MM.1S (cell line): ENCODE results near the gene JMJD6.

Source experiments
- DNase-seq: peaks from one replicate; pipeline ENCODE4 v3.0.0-alpha.2; 2015
- H2AFZ ChIP-seq: fragments of 300-600 bp; sonication (generic); 2 replicates; pipeline ENCODE4 v1.6.0; 2016; ENCODE audit warnings: antibody characterized with exemption, low read length
- H3F3A ChIP-seq: fragments of 300-600 bp; sonication (generic); 2 replicates; pipeline ENCODE4 v1.6.1; 2016; ENCODE audit warnings: mild to moderate bottlenecking, antibody characterized with exemption, low read length, moderate library complexity, mixed read lengths; ENCODE audit not compliant: insufficient read depth
- H3K27ac ChIP-seq: fragments of 300-600 bp; sonication (generic); 2 replicates; pipeline ENCODE4 v1.5.1; 2016; ENCODE audit warnings: mild to moderate bottlenecking, low read length
- H3K27me3 ChIP-seq: fragments of 300-600 bp; sonication (generic); replicated peaks from 2 replicates; pipeline ENCODE4 v1.6.0; 2016; ENCODE audit warnings: low read length; ENCODE audit not compliant: insufficient read depth
- H3K36me3 ChIP-seq: fragments of 300-600 bp; sonication (generic); replicated peaks from 2 replicates; pipeline ENCODE4 v1.6.1; 2016; ENCODE audit warnings: mild to moderate bottlenecking, low read length, mixed read lengths; ENCODE audit not compliant: insufficient read depth
- H3K4me1 ChIP-seq: fragments of 300-600 bp; sonication (generic); 2 replicates; pipeline ENCODE4 v1.6.1; 2016; ENCODE audit warnings: low read length, mixed read lengths
- H3K4me2 ChIP-seq: fragments of 300-600 bp; sonication (generic); 2 replicates; pipeline ENCODE4 v1.6.0; 2016; ENCODE audit warnings: low read depth, low read length
- H3K4me3 ChIP-seq: fragments of 300-600 bp; sonication (generic); 2 replicates; pipeline ENCODE4 v1.5.1; 2016; ENCODE audit warnings: low read length, mixed read lengths
- H3K79me2 ChIP-seq: fragments of 300-600 bp; sonication (generic); 2 replicates; pipeline ENCODE4 v1.6.1; 2016; ENCODE audit warnings: mixed run types, low read length, mixed read lengths
- H3K9ac ChIP-seq: fragments of 300-600 bp; sonication (generic); 2 replicates; pipeline ENCODE4 v1.6.1; 2016; ENCODE audit warnings: low read length, mixed read lengths
- H3K9me2 ChIP-seq: fragments of 300-600 bp; sonication (generic); replicated peaks from 2 replicates; pipeline ENCODE4 v1.6.1; 2016; ENCODE audit warnings: mild to moderate bottlenecking, low read length, mixed read lengths; ENCODE audit not compliant: insufficient read depth
- H3K9me3 ChIP-seq: fragments of 300-600 bp; sonication (generic); replicated peaks from 2 replicates; pipeline ENCODE4 v1.6.1; 2016; ENCODE audit warnings: mild to moderate bottlenecking, low read length, mixed read lengths; ENCODE audit not compliant: insufficient read depth
- H4K20me1 ChIP-seq: fragments of 300-600 bp; sonication (generic); 2 replicates; pipeline ENCODE4 v1.6.1; 2016; ENCODE audit warnings: mild to moderate bottlenecking, low read length, moderate library complexity, mixed read lengths; ENCODE audit not compliant: insufficient read depth
- EZH2 ChIP-seq: fragments of 300-600 bp; sonication (generic); optimal IDR thresholded peaks from 2 replicates; pipeline ENCODE3; 2017; ENCODE audit warnings: low read depth, mild to moderate bottlenecking, antibody characterized with exemption, low read length, mixed read lengths
- EZH2phosphoT487 ChIP-seq: fragments of 300-600 bp; sonication (generic); IDR thresholded peaks from 2 replicates; pipeline ENCODE4 v1.6.1; 2018; ENCODE audit warnings: antibody characterized with exemption, low read length
- TF ChIP-seq, protein P1 (sequence below): fragments of 300-600 bp; sonication (generic); IDR thresholded peaks from 2 replicates; pipeline ENCODE4 v1.5.1; 2016; ENCODE audit warnings: antibody characterized with exemption, low read length, mixed read lengths

Gene JMJD6

DNA sequence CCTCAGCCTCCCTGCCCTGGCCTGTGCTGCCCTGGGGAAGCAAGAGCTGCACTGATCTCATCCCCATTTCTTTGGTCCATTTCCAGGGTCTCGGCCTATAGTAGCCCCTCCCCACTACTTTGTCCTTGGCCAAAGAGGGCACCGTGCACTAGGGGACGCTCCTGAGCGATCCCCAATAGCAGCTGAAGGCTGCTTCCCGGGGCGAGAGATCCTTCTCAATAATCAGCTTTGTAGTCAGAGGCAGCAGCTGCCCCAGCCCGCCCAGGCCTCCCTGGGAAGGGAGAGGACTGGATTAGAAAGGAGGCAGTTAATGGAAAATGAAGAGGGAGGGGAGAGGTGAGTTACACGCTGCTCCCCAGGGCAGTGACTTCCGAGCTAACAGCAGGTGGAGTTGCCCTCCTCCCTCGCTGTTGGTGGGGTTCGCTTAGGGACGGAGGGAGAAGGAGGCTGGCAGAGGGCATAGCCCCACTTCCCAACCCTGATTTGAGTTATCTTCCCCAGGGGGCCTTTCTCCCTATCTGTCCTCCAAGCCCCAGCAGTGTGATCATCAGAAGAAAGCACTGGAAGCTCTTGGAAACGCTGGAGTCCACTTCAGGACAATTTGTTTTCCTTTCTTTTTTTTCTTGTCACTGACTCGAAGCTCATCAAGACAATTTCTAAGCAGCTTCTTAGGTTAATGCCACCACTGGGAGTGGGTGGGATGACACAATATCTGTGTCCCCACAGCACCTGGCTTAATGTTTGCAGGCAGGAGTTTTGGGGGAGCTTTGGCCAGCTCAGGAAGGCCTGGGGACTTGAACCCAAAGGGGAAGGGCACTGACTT is 18.2 kb downstream of the JMJD6 start:
- H3K4me1 ChIP-seq: no peaks in the 10 kb centered on the region
- no peaks in the 10 kb centered on the region for H3K9me3 ChIP-seq
- peaks cover 7% of the 10 kb centered on the region; the same call in 1 of the 2 replicates for H3F3A ChIP-seq
- H3K9me2 ChIP-seq: no peaks in the 10 kb centered on the region
- H3K9ac ChIP-seq: no peak overlapping the region
- H3K27me3 ChIP-seq: 0 out of 2 replicates have a peak, but pooled peaks cover 5% of the 10 kb centered on the region
- TF ChIP-seq, protein P1, sequence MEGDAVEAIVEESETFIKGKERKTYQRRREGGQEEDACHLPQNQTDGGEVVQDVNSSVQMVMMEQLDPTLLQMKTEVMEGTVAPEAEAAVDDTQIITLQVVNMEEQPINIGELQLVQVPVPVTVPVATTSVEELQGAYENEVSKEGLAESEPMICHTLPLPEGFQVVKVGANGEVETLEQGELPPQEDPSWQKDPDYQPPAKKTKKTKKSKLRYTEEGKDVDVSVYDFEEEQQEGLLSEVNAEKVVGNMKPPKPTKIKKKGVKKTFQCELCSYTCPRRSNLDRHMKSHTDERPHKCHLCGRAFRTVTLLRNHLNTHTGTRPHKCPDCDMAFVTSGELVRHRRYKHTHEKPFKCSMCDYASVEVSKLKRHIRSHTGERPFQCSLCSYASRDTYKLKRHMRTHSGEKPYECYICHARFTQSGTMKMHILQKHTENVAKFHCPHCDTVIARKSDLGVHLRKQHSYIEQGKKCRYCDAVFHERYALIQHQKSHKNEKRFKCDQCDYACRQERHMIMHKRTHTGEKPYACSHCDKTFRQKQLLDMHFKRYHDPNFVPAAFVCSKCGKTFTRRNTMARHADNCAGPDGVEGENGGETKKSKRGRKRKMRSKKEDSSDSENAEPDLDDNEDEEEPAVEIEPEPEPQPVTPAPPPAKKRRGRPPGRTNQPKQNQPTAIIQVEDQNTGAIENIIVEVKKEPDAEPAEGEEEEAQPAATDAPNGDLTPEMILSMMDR: peak; percentile 13; the same call in 1 of the 2 replicates
- TF ChIP-seq EZH2phosphoT487: no peak
- no peak overlapping the region for H3K4me3 ChIP-seq
- no peaks in the 10 kb centered on the region for H3K36me3 ChIP-seq
- no peak for DNase-seq
- H3K4me2 ChIP-seq: no peak overlapping the region
- no peak overlapping the region for H2AFZ ChIP-seq
- H3K27ac ChIP-seq: no peak overlapping the region
- H4K20me1 ChIP-seq: no peaks in the 10 kb centered on the region
- H3K79me2 ChIP-seq: no peaks in the 10 kb centered on the region

DNA sequence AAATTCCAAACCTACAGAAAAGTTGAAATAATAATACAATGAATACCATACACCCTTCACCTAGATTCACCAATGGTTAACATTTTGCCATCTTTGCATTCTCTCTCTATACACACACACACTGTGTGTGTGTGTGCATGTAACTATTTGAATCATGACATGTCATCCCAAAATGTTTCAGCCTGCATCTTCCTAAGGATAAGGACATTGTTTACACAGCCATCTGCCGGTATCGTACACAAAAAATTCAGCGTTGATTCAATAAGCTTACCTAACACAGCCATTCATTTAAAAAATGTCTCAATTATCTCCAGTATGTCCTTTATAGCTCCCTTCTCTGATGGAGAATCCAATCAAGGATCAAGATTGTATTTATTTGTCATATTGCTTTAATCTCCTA is 19.6 kb downstream of the JMJD6 start:
- H3K36me3 ChIP-seq: no peaks in the 10 kb centered on the region
- no peak overlapping the region for H3K4me3 ChIP-seq
- no peak overlapping the region for H3K27ac ChIP-seq
- H2AFZ ChIP-seq: no peak overlapping the region
- no peaks in the 10 kb centered on the region for H3K9me2 ChIP-seq
- H3K4me2 ChIP-seq: no peak overlapping the region
- H3F3A ChIP-seq: peaks cover 7% of the 10 kb centered on the region; the same call in 1 of the 2 replicates
- H3K9ac ChIP-seq: no peak overlapping the region
- H4K20me1 ChIP-seq: no peaks in the 10 kb centered on the region
- DNase-seq: no peak
- no peaks in the 10 kb centered on the region for H3K79me2 ChIP-seq
- TF ChIP-seq EZH2phosphoT487 (no peak), EZH2 (no peak)
- TF ChIP-seq, protein P1: no peak
- no peaks in the 10 kb centered on the region for H3K4me1 ChIP-seq
- H3K9me3 ChIP-seq: no peaks in the 10 kb centered on the region
- 0 out of 2 replicates have a peak, but pooled peaks cover 5% of the 10 kb centered on the region for H3K27me3 ChIP-seq

DNA sequence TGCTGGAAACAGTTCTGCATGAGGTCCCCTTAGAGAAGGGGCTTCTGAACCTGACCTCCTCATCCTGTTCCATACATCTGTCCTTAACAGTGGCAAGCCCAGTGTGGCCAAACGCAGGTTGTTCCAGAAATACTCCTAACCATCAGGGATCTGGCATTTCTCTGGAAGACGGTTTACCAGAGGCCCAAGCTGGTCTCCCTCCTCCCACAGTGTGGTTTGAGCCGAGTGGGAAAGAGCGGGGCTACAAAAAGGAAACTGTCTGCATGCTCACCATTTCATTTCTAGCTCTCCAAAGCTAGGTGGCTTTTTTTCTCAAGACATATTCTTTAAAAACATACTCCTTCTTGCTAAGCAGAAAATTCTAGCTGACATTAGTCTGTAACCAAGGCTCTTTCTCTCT is 21.6 kb downstream of the JMJD6 start:
- H3F3A ChIP-seq: no peaks in the 10 kb centered on the region
- no peaks in the 10 kb centered on the region for H3K9me3 ChIP-seq
- 0 out of 2 replicates have a peak, but pooled peaks cover 5% of the 10 kb centered on the region for H3K27me3 ChIP-seq
- no peak for DNase-seq
- no peaks in the 10 kb centered on the region for H3K4me1 ChIP-seq
- no peak overlapping the region for H3K27ac ChIP-seq
- no peak overlapping the region for H2AFZ ChIP-seq
- H3K79me2 ChIP-seq: no peaks in the 10 kb centered on the region
- H3K36me3 ChIP-seq: no peaks in the 10 kb centered on the region
- no peaks in the 10 kb centered on the region for H3K9me2 ChIP-seq
- no peak overlapping the region for H3K9ac ChIP-seq
- H4K20me1 ChIP-seq: no peaks in the 10 kb centered on the region
- TF ChIP-seq, protein P1: no peak
- TF ChIP-seq EZH2 (no peak), EZH2phosphoT487 (no peak)
- H3K4me2 ChIP-seq: no peak overlapping the region
- no peak overlapping the region for H3K4me3 ChIP-seq
